SU-DHL-6 (cell line): ENCODE results near the gene VSTM2L.

Experiments
- H2AFZ ChIP-seq: fragments of 200-600 bp; sonication (generic); 2 replicates; pipeline ENCODE4 v1.6.1; 2014; ENCODE audit warnings: low read depth, mild to moderate bottlenecking, moderate library complexity, mixed read lengths, antibody characterized with exemption, low read length; ENCODE audit not compliant: severe bottlenecking
- H3F3A ChIP-seq: fragments of 200-600 bp; shearing (Covaris generic); 2 replicates; pipeline ENCODE4 v1.6.0; 2016; ENCODE audit warnings: antibody characterized with exemption, mild to moderate bottlenecking; ENCODE audit not compliant: insufficient read depth
- H3K27ac ChIP-seq: fragments of 200-600 bp; sonication (generic); 2 replicates; pipeline ENCODE4 v1.5.1; 2016; ENCODE audit warnings: low read depth, mild to moderate bottlenecking, low read length, moderate library complexity, mixed read lengths
- H3K27me3 ChIP-seq: fragments of 200-600 bp; sonication (generic), shearing (Covaris generic); 2 replicates; pipeline ENCODE4 v1.6.0; 2014; ENCODE audit warnings: mild to moderate bottlenecking, low read length
- H3K36me3 ChIP-seq: fragments of 200-600 bp; sonication (generic); 2 replicates; pipeline ENCODE4 v1.6.1; 2014; ENCODE audit warnings: mild to moderate bottlenecking, low read length, mixed read lengths
- H3K4me2 ChIP-seq: fragments of 300-600, 200-600 bp; shearing (Covaris generic), sonication (generic); 2 replicates; pipeline ENCODE4 v1.6.0; 2014; ENCODE audit warnings: low read length, low read depth, mild to moderate bottlenecking; ENCODE audit not compliant: poor library complexity, severe bottlenecking
- H3K4me3 ChIP-seq: fragments of 200-600 bp; sonication (generic); 2 replicates; pipeline ENCODE4 v1.5.1; 2014; ENCODE audit warnings: antibody characterized with exemption, low read length, mild to moderate bottlenecking, mixed read lengths; ENCODE audit not compliant: insufficient read depth, poor library complexity, severe bottlenecking
- H3K79me2 ChIP-seq: fragments of 200-600 bp; sonication (generic); 2 replicates; pipeline ENCODE4 v1.6.1; 2014; ENCODE audit warnings: mild to moderate bottlenecking, low read length, moderate library complexity; ENCODE audit not compliant: insufficient read depth
- H3K9ac ChIP-seq: fragments of 200-600 bp; sonication (generic); 2 replicates; pipeline ENCODE4 v1.7.0; 2014; ENCODE audit warnings: mild to moderate bottlenecking, low read length
- H3K9me2 ChIP-seq: fragments of 200-600 bp; sonication (generic); replicated peaks from 2 replicates; pipeline ENCODE4 v1.6.1; 2014; ENCODE audit warnings: low read length; ENCODE audit not compliant: insufficient read depth
- H3K9me3 ChIP-seq: fragments of 200-600 bp; sonication (generic); 2 replicates; pipeline ENCODE4 v1.6.1; 2014; ENCODE audit warnings: low read length, mixed read lengths; ENCODE audit not compliant: insufficient read depth
- H4K20me1 ChIP-seq: fragments of 200-600 bp; sonication (generic); 2 replicates; pipeline ENCODE4 v1.6.1; 2014; ENCODE audit warnings: low read depth, mild to moderate bottlenecking, antibody characterized with exemption, low read length, moderate library complexity, mixed read lengths
- CTCF ChIP-seq: fragments of 200-600 bp; sonication (generic); IDR thresholded peaks from one replicate; pipeline ENCODE4 v1.5.1; 2017; ENCODE audit warnings: antibody characterized with exemption, mild to moderate bottlenecking, low read length, moderate library complexity; ENCODE audit not compliant: insufficient read depth, poor library complexity, severe bottlenecking
- EZH2phosphoT487 ChIP-seq: fragments of 200-600 bp; sonication (generic), shearing (Covaris generic); conservative IDR thresholded peaks from 2 replicates; pipeline ENCODE4 v1.6.1; 2018; ENCODE audit warnings: mild to moderate bottlenecking, antibody characterized with exemption, low read length, moderate library complexity, mixed read lengths

The VSTM2L gene

DNA sequence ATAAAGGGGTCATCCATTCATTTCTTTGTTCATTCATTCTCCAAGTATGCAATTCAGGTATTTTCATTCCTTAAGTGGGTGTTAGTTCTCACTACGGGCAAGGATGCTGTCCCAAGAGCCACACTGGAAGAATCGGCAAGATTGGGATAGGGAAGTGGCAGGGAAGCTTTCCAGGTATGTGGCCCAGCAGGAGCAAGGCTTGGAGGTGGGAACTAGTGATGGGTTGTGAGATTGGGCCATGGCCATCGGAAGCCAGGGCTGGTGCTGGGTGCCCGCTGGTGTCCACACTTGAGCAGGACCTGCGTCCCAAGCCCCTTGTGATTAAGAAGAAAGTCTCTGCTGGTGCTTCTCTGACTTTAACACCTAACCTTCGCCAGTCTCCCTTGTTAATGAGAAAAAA, 15.1 kb downstream of the VSTM2L start:
- no peaks in the 10 kb centered on the region for H4K20me1 ChIP-seq

GRCh38 chr20:37919389-37920040, 16.6 kb downstream of the VSTM2L start:
- Histone ChIP-seq H3K4me3 (no peak overlapping the region), H2AFZ (no peak overlapping the region), H3K27ac (no peak overlapping the region), H3K27me3 (no peaks in the 10 kb centered on the region), H3K9me2 (no peaks in the 10 kb centered on the region), H3F3A (no peaks in the 10 kb centered on the region), H3K9ac (no peak overlapping the region), H3K36me3 (no peaks in the 10 kb centered on the region), H4K20me1 (no peaks in the 10 kb centered on the region), H3K4me2 (no peak overlapping the region), H3K79me2 (no peaks in the 10 kb centered on the region), H3K9me3 (no peaks in the 10 kb centered on the region)
- no peak for TF ChIP-seq CTCF
- TF ChIP-seq EZH2phosphoT487, result no peak

More for the DNA sequence above, 15.1 kb downstream of the VSTM2L start:
- Histone ChIP-seq H3K9ac (no peak overlapping the region), H3K36me3 (no peaks in the 10 kb centered on the region), H3K27ac (no peak overlapping the region), H2AFZ (no peak overlapping the region), H3K9me2 (no peaks in the 10 kb centered on the region), H3F3A (no peaks in the 10 kb centered on the region), H3K9me3 (no peaks in the 10 kb centered on the region), H3K27me3 (no peaks in the 10 kb centered on the region), H3K4me2 (no peak overlapping the region), H3K4me3 (no peak overlapping the region), H3K79me2 (no peaks in the 10 kb centered on the region)
- TF ChIP-seq EZH2phosphoT487, result no peak

DNA sequence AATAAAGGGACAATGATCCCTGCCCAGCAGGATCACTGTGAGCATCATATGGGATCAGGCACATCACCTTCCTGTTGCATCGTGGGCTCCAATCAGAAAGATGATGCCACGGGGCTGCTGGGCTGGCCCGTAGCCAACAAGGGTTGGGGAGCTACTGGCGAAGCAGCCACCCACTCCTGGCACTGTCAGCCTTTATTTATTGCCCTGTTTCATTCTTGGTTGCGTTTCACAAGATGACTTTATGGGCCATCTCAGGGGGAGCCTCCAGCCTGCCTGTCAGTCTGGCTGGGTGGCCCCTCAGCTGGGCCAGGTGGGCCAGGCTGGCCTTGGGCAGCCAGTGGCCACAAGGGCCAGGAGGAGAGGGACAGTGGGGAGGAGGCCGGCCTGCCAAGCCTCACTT, 17.3 kb downstream of the VSTM2L start:
- Histone ChIP-seq H3K79me2 (no peaks in the 10 kb centered on the region), H3K36me3 (no peaks in the 10 kb centered on the region), H3K9me3 (no peaks in the 10 kb centered on the region), H3K27me3 (no peaks in the 10 kb centered on the region), H3K4me2 (no peak overlapping the region), H3K4me3 (no peak overlapping the region), H3K27ac (no peak overlapping the region), H3K9ac (no peak overlapping the region), H2AFZ (no peak overlapping the region), H3F3A (no peaks in the 10 kb centered on the region), H3K9me2 (no peaks in the 10 kb centered on the region), H4K20me1 (no peaks in the 10 kb centered on the region)
- TF ChIP-seq EZH2phosphoT487 (no peak), CTCF (no peak)

- no peaks in the 10 kb centered on the region for H4K20me1 ChIP-seq
- H3K9me3 ChIP-seq, result no peaks in the 10 kb centered on the region
- no peaks in the 10 kb centered on the region for H3F3A ChIP-seq
- H3K79me2 ChIP-seq, result no peaks in the 10 kb centered on the region
- H3K27me3 ChIP-seq, result no peaks in the 10 kb centered on the region
- no peak overlapping the region for H3K4me2 ChIP-seq
- no peaks in the 10 kb centered on the region for H3K9me2 ChIP-seq
- H3K36me3 ChIP-seq, result no peaks in the 10 kb centered on the region
- no peak overlapping the region for H2AFZ ChIP-seq
- H3K27ac ChIP-seq, result no peak overlapping the region
- no peak overlapping the region for H3K9ac ChIP-seq
- no peak overlapping the region for H3K4me3 ChIP-seq
- no peak for TF ChIP-seq EZH2phosphoT487
- no peak for TF ChIP-seq CTCF
Measured at GRCh38 chr20:37920679-37921322, 17.9 kb downstream of the VSTM2L start.
